Ammon's horn (tissue), 1 donor: ENCODE data around the gene RANBP10.
"Not testable (repeated sequence)": the region's sequence is repeated elsewhere in the genome, so short reads cannot be mapped to it uniquely, and the experiment has no call there.

Experiments
- DNase-seq: peaks from one replicate; pipeline ENCODE4 v3.0.0-alpha.2; 2016; ENCODE audit warnings: low spot score

The RANBP10 gene

DNA sequence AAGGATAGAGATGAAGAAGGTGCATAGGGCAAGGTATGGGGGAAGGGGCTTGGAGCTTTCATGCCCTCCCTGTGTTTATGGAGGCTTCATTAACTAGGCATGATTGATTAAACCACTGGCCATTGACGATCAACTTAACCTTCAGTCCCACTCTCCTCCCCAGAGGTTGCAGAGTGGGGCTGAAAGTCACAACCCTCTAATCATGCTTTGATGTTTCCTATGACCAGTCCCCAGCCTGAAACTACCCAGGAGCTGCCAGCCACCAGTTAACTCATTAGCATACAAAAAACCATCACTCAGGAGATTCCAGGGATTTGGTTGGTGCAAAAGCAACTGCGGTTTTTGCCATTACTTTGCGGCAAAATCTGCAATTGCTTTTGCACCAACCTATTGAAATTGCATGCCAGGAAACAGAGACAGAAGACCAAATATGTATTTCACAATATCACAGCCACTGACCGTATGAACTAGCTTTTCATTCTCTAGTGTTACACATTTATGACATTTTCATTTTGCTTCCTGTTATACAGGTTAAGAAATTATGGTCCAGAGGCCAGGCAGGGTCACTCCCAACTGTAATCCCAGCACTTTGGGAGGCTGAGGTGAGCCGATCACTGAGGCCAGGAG lies 92.6 kb downstream of the RANBP10 start:
- no peak for DNase-seq

DNA sequence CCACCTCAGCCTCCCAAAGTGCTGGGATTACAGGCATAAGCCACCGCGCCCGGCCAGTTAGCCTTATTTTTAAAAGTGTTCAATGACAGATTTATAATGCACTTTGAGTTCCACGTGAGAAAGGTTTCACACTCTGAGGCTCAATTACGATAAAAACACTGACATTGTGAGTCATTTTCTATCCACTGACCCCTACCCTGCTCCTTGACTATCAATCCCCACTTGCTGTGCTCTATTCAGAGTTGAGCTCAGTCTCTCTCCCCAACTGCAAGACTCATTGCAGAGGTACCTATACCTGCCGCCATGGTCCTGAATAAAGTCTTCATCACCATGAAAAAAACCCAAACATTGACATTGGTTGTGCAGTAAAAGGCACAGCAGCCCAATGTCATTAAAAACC lies 95.8 kb downstream of the RANBP10 start:
- DNase-seq, result no peak

DNA sequence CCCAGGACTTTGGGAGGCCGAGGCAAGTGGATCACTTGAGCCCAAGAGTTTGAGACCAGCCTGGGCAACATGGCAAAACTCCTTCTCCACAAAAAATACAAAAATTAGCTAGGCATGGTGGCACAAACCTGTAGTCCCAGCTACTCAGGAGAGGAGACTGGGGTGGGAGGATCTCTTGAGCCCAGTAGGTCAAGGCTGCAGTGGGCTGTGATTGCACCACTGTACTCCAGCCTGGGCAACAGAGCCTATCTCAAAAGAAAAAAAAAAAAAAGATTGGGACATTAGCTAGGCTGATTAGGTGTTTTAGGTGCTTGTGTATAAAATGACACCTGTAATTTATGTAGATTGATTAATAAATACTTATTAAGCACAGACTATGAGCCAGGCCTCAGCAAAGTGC lies 97.3 kb downstream of the RANBP10 start:
- DNase-seq, result no peak

DNA sequence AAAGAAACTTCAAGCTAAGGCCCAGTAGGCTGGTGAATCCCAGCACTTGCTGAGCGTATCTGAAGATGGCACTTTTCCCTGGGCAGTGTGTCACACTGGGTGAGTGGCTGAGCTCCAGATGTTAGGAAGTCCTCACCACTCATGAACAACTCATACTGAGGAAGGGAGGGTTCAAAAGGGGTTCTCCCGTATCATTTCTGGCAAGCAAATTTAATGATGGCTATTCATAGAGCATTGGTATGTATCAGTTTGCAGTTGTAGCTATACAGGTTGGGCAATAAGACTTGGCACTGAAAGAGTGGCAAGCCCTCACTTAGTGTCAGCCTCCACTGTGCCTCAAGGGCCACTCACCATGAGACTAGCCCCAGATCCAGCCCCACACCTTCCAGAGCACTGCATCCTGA lies 98.0 kb downstream of the RANBP10 start:
- DNase-seq, result no peak

DNA sequence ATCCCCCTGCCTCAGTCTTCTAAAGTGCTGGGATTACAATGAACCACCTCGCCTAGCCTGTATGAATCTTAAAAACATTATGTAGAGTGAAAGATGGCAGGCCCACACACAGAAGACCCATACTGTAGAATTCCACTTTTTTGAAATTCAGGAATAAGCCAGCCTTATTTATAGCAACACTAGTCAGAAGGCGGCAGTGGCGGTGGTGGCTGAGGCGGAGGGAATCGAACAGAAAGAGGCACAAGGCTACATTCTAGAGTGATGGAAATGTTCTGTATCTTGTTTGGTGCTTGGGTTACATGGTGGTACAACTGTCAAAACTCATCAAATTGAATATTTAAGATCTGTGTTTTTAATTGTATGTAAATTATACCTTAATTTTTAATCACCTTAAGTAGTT lies 98.6 kb downstream of the RANBP10 start:
- no peak for DNase-seq

DNA sequence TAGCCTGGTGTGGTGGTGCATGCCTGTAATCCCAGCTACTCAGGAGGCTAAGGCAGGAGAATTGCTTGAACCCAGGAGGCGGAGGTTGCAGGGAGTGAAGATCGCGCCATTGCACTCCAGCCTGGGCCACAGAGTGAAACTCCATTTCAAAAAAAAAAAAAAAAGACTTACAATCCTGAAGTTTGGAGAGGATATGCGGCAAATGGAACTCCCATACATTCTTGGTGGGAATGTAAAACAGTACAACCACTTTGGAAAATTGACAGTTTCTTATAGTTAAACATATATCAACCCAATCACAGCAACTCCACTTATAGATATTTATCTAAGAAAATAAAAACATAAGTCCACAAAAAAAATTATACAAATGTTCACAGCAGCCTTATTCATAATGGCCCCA lies 99.2 kb downstream of the RANBP10 start:
- no peak for DNase-seq

DNA sequence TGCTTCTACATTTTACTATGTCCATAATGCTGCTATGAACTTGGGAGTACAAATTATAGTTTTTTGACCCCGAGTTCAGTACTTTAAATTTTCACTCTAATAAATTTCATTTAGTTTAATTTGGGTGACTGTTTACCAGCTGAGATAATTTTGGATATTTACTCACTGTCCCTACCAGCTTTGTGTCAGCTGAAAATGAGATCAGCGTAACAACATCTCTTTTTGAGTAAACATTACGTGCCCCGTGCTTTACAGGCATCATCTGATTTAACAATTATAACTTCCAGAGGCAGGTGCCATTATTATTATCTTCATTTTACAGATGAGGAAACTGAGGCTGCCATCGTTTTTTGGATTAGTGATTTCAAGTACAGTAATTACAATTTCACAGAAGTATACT lies 102.2 kb downstream of the RANBP10 start:
- no peak for DNase-seq

DNA sequence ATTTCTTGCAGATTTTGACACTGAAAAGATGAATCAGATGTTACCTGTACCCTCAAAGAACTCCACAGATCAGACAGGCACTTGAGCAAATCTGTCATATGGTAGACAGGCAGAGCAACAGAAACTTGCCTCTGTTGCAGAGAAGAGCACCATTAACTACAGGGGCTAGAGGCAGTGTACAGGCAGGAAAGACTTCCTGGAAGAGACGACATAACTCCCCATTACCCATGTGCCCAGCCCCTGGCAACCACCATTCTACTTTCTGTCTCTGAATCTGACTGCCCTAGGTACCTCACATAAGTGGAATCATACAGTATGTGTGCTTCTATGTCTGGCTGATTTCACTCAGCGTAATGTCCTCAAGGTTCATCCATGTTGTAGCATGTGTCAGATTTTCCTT lies 102.7 kb downstream of the RANBP10 start:
- no peak for DNase-seq

DNA sequence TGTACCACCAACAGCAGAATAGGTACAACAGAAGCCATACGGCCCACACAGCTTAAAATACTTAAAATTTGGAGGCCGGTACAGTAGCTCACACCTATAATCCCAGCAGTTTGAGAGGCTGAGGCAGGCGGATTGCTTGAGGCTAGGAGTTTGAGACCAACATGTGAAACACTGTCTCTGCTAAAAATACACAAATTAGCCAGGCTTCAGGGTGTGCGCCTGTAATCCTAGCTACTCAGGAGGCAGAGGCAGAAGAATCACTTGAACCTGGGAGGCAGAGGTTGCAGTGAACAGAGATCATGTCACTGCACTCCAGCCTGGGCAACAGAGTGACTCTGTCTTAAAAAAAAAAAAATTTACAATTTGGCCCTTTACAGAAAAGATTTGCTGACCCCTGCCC lies 104.2 kb downstream of the RANBP10 start:
- DNase-seq, result no peak

DNA sequence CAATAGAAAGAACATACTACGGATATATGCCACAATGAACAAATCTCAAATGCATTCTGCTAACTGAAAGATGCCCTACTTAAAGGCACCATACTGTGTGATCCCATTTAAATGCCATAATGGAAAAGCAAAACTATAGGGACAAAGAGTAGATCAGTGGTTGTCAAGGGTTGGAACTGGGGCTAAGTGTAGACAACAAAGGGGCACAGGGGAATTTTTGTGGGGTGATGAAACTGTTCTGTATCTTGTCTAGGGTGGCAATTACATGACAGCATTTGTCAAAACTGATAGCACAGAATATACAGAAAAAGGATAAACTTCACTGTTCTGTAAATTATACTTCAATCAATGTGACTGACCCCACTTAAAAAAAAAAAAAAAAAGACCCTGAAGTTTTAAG lies 104.9 kb downstream of the RANBP10 start:
- DNase-seq, result no peak

DNA sequence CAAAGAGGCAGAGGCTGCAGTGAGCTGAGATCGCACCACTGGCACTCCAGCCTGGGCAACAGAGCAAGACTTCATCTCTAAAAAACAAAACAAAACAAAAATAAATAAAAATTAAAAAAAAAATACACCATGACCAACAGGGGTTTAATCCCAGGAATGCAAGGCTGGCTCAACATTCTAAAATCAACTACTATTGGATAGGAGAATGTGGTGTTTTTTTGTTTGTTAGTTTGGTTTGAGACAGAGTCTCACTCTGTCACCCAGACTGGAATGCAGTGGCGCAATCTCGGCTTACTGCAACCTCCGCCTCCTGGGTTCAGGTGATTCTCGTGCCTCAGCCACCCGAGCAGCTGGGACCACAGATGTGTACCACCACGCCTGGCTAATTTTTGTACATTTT lies 107.1 kb downstream of the RANBP10 start:
- no peak for DNase-seq

DNA sequence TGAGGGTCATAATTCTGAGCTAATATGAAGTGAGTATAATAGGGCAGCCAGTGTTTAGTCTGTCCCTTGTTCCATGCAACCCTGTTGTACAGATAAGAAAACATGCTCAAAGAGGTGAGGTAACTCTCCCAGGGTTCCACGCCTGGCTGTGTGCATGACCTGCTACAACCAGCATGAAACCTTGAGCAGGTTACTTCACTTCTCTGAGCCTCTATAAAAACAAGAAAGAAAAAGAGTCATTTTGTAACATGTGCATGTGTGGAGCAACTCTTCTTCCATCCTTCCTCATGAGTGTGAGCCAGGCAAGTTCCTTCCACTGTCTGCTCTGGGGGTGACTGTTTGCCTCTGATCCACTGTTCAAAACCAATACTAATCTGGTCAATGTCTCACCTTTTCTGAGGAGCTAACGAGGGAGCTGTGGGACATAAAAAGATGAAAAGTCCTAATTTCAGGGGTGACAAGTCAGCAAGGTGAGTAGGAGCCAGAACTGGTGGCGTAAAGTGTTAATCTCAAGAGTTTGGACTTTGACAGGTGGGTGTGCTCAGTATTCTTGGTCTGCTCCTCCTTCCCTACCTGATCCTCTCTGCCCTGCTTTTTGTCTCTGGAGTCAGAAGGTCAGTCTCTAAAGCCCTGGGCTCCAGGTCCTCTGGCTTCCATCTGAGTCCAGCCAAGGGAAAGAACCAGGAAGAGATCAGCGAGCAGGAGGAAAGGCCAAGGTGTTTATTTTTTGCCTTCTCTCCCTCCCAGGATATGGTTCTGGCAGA lies 108.8 kb downstream of the RANBP10 start:
- DNase-seq, result no peak

DNA sequence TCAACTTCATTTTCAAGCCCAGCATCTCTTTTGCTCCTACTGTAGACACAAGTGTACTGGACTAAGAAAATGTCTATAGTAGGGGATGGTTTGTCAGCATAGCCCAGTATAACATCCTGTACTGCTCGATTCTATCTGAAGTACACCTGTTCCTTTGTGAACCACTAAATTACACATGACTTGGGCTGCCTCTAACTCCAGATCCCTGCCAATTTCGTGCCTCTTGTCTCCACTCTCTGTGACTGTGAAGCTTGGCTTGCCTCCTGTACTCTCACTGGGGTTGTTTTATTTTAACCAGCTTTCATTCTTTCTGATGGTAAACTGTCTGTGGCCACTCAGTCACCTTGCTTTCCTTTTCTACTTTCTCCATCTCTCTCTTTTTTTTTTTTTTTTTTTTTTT lies 111.7 kb downstream of the RANBP10 start:
- DNase-seq, result no peak

DNA sequence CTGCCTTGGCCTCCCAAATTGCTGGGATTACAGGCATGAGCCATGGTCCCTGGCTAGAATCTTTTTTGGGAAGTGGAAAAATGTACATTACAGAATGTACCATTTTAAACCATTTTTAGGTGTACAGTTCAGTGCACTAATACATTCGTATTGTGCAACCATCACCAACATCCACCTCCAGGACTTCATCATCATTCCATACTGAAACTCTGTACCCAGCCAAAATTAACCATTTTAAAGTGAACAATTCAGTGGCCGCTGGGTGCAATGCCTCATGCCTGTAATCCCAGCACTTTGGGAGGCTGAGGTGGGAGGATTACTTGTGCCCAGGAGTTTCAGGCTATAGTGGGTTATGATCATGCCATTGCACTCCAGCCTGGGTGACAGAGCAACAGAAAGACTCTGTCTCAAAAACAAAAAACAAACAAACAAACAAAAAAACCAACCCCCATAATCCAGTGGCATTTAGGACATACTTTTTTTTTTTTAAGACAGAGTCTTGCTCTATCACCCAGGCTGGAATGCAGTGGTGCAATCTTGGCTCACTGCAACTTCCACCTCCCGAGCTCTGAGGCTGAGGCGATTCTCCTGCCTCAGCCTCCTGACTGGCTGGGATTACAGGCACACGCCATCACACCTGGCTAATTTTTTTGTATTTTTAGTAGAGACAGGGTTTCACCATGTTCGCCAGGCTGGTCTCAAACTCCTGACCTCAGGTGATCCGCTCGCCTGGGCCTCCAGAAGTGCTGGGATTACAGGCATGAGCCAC lies 112.7 kb downstream of the RANBP10 start:
- DNase-seq, result not testable (repeated sequence)

DNA sequence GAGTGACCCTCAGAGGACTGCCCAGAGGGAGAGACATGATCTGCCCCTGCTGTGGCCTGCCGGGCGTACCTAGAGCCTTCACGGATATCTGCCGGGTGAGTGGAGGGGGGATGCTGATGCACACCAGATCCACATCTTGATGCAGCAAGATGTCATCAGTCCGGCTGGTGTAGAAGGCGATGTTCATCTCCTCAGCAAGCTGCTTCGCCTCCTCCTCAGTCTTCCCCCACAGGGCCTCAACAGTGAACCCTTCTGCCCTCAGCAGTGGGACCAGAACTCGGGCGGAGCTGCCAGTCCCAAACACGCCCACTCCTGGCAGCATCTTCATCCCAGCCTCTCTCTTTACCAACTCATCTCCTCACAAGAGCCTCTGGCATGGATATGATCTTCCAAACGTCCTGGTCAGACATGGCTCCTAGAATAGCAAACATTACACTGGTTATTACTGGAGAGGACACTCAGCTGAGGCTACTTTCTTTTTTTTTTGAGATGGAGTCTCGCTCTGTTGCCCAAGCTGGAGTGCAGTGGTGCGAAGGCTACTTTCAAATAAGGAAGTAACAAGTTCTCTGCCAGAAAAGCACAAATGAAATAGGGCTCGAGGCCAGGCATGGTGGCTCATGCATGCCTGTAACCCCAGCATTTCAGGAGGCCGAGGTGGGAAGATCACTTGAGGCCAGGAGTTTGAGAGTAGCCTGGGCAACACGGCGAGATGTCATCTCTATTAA lies 120.8 kb downstream of the RANBP10 start:
- DNase-seq, result no peak

DNA sequence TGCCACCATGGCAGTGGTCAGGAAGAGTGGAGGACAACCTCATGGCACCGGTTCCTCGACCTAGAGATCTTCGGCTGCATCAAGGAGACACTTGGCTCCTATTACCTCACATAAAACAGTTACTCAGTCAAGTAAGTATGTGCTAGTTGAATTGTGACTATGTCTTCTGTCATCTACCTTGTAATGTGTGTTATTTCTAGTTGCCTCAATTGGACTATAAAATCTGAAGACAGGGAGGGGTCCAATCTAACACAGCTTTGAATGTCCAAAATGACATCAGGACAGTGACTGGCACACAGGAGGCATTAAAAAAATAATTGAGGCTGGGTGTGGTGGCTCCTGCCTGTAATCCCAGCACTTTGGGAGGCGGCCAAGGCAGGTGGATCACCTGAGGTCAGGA lies 122.6 kb downstream of the RANBP10 start:
- DNase-seq, result no peak

DNA sequence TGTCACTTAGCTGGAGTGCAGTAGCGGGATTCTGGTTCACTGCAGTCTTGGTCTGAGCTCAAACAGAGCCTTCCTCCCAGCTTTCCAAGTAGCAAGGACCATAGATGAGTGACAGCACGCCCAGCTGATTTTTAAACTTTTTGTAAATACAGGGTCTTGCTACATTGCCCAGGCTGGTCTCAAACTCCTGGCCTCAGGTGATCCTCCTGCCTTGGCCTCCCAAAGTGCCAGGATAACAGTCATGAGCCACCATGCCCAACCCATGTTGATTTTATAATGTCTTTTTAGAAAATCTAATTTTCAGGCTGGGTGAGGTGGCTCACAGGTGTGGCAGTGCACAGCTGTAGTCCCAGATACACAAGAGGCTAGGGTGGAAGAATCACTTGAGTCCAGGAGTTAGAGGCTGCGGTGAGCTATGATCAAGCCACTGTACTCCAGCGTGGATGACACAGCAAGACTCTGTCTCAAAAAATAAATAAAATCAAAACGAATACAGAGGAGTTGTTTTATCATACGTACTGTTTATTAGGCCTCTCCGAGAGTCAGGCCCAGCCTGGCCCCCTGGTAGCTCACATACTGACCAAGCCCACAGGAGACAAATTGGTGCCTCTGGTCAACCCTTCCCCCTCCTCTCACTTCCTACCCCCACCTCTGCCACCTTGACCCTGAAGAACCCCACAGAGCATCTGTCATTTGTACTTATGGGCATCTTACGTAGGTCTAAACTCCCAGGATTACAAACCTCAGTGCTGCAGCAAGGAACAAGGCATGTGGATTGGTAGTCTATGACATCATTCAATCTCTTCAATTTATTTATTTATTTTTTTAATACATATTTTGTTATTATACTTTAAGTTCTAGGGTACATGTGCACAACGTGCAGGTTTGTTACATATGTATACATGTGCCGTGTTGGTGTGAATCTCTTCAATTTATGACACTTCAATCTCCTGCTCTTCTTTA lies 126.1 kb downstream of the RANBP10 start:
- DNase-seq, result no peak

DNA sequence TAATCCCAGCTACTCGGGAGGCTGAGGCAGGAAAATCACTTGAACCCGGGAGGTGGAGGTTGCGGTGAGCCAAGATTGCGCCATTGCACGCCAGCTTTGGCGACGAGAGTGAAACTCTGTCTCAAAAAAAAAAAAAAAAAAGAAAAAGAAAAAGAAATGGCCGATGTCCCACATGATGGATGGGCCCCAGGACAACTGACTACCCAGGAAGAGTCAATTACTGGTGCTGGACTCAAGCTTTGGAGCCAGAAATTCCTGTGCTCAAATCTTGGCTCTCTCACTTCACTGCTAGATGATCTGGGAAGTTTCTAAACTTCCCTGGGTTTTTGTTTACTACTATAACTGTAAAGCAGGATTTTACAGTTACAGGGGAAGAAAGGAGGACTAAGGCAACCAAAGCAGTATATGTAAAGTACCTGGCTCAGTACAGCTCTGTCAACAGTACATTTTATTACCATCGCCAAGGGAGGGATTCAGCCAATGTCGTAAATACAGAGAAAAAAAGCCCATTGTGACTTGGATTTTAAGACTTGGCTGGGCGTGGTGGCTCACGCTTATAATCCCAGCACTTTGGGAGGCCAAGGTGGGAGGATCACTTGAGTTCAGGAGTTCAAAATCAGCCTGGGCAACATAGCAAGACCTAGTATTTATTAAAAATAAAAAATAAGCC lies 127.9 kb downstream of the RANBP10 start:
- DNase-seq, result no peak

DNA sequence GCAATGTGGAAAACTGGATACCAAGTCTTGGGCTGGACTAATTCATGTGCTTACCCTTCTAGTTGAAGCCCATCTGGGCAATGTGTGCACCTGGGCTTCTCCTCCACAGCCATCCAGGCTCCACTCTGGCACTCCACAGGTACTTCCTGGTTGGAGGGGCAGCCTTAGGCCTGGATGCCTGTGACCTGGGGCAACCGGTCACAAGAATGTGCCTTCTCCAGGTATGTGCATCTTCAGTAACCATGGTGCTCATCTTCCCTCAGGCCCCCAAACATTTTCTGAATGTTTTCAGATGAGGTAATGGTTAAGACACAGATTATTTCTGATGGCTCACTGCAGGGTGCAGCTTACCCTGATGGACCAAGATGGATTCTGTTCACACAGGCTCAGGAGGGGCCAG lies 128.6 kb downstream of the RANBP10 start:
- no peak for DNase-seq

DNA sequence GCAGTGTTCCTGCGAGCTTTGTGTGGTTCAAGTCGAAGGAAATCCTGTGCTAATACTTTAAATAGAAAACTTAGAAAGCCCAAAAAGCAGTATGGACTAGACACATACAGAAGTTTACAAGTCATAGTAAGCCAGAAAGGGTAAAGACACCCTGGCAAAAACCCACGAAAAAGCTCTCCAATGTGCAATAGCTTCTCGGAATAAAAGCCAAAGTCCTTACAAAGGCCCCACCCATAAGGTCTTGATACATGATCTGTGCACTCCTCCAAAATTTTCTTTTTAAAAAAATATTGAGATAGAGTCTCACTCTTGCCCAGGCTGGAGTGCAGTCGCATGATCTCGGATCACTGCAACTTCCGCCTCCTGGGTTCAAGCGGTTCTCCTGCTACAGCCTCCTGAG lies 129.4 kb downstream of the RANBP10 start:
- no peak for DNase-seq

DNA sequence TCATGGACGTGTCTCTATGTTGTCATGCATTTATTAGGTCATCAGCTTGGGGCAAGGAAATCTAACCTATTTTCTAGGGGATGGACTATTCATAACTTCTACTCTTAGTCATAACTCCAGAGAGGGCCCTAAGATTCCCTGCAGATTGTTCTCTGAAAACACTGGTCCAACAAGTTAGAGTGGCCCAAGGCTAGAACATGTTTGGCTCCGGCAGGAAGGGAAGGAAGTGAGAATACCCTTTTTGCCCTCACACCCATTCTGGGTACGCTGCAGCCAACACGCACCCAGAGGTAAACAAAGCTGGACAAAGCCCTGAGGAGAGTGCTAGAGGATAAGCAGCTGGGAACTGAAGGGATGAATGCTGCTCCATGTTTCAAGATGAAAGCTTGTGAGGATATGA lies 129.8 kb downstream of the RANBP10 start:
- no peak for DNase-seq
